GM19438 (cell line): ENCODE data around the gene COX19.
"Not testable (repeated sequence)": the region's sequence is repeated elsewhere in the genome, so short reads cannot be mapped to it uniquely, and the experiment has no call there.

Source experiments
- ATAC-seq: cut with Tn5 transposase; IDR thresholded peaks from one replicate; pipeline ENCODE4 v1.9.1; 2021; ENCODE audit warnings: low read depth; ENCODE audit not compliant: unreplicated experiment

COX19 gene

DNA sequence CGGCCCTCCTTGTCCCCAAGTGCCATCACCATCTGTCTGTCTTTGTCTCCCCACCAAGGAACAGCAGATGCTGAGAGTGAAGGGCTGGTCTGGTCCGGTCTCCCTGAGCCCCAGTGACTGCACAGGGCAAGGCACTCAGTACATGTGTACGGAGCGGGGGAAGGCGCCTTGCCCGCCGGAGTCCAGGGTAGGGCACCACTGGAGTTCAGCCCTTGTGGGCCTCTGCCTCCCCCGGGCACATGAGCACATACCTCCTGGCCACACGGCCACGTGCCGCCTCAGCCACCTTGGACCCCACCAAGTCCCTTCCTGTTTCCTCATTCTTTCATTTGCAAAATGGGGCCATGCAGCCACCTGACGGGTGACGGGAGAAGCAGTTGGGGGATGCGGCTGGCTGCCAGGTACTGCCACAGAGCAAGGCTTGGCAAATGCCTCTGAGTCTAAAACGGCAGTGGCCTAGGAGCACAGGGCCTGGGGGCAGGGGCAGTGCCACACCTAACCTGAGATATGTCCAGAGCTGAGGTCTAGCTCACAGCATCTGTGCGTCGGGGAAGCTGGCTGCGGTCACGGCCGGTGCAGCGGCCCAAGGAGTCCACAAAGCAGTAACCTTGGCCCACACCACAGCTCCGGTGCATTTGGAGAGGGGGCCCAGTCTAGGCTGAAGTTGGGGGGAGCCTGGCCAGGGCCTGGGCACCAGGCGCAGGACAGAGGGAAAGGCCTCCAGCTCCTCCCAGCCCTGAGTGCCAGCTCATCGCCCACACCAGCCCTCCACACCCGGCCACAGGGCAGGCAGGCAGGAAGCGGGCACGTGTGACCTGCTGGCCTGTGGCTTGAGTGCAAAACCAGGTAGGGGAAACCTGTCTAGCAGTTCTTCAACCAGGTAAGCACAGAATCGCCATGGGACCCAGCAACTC, 26.1 kb downstream of the COX19 start:
- ATAC-seq, result no peak

DNA sequence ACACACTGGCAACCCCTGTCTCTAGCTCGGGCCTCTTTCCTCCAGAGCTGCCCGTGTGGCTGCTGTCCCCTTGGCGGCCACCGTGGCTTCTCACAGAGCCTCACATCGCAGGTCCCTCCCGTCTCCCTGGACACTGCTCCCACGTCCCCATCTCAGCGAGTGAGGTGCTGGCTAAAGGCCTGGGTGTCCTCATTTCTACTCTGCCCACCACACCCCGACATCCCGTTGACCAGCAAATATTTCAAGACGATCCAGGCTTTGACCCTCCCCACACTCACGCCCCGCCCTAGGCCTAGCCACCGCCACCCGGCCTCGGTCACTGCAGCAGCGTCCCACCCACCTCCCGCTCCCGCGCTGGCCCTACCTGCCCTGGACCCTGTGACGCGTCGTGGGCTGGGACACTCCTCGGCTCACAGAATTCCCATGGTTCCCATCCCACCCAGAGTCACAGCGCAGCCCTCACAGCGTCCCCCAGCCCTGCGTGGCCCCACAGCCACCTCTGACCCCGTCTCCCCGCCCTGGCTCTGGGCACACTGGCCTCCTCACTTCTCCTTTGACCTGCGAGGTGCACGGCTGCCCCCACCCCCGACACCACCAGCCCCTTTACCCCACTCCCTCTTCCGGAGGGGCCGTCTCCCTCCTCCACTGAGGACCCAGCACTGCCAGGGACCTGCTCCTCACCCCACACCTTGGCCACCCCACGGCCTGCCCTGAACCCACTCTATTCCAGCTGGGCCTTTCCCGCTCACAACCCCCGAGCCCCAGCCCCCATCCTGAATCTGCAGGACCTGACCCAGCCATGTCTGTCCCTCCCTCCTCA, 27.7 kb downstream of the COX19 start:
- ATAC-seq, result no peak

DNA sequence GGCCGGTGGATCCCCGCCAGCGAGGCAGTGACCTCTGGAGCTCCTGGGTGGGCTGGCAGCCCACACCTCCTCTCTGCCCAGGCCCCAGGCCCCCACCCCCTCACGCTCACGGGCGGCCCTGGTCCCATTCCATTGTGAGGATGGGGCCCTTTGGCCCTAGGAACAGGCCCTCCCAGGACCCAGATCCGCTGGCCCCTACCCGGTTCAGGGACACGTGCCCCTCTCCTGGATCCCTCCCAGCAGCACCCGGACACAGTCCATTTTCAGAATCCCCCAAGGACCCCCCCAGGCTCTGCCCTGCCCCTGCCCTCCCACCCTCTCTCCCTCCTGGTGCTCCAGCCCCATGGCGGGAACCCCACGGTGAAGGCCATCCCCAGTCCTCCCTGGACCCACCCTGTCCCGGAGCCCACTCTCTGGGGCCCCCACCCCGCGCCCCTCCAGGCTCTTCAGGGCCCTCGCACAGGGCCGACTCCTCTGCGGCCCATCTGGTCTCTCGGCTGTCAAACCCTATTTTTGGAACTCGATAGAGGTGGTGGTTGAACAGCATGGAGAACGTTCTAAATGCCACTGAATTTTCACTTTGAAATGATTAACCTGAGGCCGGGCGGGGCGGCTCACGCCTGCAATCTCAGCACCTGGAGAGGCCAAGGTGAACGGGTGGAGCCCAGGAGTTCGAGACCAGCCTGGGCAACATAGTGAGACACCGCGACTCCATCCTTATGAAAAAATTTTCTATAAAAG, 28.9 kb downstream of the COX19 start:
- ATAC-seq, result no peak

DNA sequence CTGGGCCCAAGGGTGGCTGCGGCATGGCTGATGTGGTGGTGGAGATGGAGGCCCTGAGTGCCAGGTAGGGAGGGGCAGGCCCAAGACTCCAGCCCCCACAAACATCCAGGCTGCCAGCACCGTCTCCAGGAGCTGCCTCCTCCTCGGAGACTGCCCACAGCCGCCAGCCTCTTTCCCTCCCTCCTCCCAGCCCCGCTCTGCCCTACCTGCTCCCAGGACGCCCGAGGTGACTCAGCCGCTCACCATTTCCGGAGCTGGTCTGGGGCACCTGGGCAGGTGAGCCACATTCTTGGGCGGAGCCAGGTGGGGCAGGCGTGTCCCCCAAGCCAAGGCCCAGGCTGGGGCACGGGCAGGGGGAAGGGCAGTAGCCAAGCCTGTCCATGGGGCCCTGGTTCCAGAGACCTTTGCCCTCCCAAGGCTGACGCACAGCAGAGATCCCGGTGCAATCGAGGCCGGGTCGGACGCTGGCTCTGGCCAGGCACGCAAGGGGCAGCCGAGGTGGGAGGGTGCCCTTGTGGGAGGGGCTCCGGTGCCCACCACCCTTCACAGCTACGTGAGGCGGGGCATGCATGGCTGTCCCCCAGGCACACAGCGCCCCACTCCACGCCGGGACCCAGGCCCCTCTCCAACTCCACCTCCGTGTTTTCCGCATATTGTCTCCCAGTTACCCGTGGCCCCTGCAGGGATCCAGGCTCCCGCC, 29.6 kb downstream of the COX19 start:
- ATAC-seq, result no peak

DNA sequence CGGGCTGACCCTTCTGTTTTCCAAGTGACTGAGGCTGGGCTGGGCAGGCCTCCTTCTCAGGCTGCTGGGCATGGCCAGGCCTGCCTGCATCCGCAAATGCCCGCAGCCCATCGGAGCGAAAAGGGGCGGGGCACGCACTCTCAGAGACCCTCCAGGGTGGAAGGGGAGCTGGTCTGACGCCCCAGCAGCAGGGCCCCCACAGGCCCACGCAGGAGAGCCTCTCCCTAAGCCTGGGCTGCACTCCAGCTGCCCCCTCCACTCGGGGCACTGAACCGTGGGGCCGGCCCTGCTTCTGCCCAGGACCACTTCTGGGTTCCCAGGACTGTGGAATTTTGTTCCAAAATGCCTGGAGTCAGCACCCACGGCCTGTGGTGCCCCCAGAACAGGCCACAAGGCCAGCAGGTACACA, 30.2 kb downstream of the COX19 start:
- ATAC-seq, result no peak

DNA sequence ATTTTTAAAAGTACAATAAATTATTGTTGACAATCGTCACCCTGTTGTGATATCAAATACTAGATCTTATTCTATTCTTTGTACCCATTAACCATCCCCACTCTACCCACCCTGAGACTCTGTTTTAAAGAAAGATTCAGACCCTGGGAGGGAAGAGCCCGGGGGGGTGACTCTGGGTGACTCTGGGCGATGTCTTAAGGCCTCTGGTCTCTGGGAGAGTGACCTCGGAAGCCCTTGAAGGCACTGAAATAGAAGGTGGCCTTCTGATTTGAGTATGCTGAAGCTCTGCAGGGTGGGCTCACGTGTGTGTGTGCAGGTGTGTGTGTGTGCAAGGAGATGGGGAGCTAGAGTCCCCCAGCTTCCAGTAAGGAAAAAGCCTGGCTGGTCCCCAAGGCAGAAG, 30.6 kb downstream of the COX19 start:
- ATAC-seq, result no peak

DNA sequence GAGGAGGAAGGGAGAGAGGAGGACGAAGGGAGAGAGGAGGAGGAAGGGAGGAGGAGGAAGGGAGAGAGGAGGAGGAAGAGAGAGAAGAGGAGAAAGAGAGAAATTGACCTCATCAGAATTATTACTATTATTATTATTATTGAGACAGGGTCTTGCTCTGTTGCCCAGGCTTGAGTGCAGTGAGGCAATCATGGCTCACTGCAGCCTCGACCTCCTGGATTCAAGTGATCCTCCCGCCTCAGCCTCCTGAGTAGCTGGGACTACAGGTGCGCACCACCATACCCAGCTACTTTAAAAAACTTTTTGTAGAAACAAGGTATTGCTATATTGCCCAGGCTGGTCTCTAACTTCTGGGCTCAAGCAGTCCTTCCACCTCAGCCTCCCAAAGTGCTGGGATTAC, 31.6 kb downstream of the COX19 start:
- not testable (repeated sequence) for ATAC-seq

DNA sequence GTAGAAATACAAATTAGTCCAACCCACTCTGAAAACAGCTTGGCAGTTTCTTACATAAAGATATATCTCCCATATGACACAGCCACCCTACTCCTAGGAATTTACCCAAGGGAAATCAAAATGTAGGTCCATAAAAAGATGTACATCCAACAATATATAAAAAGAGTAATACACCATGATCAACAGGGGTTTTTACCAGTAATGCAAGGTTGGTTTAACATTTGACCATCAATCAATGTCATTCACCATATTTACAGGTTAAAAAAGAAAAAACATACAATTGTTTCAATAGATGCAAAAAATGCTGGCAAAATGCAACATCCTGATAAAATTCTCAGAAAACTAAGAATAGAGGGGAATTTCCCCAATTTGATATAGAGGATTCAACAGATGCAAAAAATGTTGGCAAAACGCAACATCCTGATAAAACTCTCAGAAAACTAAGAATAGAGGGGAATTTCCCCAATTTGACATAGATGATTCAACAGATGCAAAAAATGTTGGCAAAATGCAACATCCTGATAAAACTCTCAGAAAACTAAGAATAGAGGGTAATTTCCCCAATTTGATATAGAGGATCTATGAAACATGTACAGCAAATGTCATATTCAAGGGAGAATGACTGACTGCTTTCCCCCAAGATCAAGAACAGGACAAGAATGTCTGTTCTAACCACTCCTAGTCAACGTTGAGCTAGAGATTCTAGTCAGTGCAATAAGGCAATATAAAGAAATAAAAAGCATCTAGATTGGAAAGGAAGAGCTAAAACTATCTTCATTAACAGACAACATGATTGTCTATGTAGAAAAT, 34.5 kb downstream of the COX19 start:
- ATAC-seq, result no peak

DNA sequence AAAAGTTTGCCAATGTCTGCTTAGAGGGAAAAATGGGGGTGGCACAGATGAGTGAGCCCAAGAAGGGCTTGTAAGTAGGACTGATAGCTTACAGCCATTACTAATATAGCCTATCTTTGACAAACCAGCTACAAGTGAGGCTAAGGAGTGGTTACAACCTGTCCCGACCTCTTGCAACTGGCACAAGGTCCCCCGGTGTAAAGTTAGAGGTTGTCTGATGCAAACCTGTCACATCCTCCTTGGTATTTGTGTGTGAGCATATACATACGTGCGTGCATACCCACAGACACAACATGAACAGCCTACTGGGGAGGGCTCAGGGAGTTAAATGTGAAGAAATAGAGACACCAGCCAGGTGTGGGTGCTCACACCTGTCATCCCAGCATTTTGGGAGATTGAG, 35.5 kb downstream of the COX19 start:
- ATAC-seq, result no peak

DNA sequence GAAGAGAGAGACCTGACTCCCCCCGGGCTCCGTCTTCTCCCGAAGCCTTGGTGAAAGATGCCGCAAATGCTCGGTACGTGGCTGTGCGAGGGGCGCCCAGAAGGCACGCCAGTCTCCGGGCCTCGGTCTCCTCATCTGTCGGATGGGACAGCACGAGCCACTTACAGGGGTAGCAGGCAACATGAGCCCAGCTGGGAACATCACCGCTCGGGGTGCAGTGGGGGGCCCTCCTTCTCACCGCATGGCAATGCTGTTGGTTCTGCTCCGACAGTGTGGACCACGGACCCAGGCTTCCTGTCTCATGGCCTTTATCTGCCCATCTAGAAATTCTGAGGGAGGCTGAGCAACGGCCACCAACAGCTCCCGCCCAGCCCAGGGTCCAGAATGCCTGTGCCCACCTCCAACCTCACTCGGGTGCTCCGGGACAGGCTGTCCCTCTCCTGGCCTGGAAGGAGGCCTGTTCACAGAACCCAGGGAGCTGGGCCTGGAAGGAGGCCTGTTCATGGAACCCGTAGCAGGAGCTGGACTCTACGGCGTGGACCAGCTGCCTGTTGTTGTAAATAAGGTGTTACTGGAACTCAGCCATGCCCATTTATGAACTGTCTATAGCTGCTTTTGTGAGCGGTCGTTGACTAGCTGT, 36.7 kb downstream of the COX19 start:
- ATAC-seq, result no peak

DNA sequence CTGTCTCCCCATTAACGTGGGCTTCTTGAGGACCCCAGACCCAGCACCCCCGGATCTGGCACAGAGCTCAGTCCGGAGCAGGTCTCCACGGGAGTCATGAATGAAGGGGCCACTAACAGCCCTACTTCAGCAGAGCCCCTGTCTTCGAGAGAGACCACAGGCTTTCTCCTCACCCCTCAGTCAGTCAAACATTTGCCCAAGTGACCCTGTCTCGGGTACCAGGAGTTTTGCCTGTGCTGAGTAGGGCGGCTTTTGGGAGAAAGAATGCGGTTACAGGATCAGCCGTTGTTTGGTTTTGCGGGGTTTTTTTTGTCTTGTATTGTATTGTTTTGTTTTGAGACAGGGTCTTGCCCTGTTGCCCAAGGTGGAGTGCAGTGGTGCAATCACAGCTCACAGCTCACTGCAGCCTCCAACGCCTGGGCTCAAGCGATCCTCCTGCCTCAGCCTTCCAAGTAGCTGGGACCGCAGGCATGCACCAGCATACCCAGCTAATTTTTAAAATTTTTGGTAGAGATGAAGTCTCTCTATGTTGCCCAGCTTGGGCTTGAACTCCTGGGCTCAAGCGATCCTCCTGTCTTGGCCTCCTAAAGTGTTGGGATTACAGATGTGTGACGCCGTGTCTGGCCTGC, 37.4 kb downstream of the COX19 start:
- no peak for ATAC-seq

DNA sequence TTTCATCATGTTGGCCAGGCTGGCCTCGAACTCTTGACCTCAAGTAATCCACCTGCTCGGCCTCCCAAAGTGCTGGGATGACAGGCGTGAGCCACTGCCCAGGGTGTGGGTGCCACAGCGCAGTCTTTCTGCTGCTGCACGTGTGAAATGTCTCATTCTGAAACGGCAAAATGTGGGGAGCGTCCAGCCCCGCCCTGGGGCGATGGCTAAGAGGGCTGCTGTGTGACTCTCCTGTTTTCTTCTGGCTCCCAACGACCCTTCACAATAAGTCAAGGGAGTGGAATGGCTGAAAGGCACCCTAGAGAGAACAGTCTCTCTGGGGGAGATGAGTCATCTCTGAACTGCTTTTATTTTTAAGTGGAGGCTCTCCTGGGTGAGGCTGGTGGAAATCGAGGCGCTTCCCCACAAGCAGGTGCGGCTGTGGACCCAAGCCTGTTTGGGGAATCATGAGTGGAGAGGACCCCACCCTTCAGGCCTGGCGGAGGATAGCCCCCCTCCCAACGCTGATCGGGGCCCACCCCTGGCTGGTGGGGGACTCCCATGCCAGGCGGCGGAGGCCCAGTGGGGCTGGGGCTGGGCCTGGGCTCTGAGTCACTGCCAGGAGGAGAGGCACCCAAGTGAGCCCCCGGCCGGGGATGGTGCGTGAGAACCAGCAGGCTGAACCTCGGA, 38.8 kb downstream of the COX19 start:
- ATAC-seq, result peak; percentile 81

DNA sequence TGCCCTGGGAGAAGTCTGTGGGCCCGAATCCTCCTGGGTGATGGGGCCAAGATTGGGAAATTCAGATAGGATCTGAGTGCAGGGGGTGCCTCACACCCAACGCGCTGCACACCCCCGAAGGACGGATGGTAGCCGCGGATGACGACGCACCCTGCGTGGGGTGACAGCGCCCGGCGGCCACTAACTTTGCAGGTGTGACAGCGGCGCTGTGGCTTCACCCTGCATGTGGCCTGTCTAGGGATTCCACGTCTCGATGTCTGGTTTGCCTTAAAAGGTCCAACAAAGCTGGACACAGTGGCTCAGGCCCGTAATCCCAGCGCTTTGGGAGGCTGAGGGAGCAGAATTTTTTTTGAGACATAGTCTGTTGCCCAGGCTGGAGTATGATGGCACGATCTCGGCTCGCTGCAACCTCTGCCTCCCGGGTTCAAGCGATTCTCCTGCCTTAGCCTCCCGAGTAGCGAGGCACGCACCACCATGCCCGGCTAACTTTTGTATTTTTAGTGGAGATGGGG, 39.4 kb downstream of the COX19 start:
- no peak for ATAC-seq

DNA sequence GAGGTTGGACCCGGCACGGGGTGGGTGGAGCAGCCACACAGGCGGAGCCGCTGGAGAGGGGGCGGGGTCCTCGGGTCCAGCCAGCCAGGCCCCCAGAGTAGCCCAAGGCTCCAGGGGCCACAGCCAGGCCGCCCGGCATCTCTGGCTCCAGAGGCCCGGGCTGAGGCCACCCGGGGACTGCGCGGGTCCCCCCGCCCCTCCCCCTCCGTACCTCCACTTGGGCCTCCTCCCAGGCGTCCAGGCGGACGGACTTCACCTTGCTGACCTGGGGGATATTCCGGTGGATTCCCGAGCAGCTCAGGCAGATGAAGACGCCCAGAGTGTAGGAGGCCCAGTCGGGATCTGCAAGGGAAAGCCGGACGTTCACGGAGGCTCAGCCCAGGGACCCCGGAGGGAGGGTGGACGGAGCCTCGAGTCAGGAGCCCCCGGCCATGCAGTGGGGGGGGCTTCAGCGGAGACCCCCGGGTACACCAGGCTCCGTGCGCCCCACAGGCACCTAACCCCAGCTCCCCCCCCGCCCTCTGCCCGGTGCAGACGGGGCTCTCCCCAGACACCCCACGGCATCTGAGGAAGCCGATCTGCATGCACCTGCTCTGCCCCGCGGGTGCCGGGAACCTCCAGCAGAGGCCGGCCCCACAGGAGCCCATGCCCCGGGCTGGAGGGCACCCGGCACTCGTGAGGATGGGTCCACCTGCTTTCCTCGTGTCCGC, 40.0 kb downstream of the COX19 start:
- ATAC-seq, result no peak

DNA sequence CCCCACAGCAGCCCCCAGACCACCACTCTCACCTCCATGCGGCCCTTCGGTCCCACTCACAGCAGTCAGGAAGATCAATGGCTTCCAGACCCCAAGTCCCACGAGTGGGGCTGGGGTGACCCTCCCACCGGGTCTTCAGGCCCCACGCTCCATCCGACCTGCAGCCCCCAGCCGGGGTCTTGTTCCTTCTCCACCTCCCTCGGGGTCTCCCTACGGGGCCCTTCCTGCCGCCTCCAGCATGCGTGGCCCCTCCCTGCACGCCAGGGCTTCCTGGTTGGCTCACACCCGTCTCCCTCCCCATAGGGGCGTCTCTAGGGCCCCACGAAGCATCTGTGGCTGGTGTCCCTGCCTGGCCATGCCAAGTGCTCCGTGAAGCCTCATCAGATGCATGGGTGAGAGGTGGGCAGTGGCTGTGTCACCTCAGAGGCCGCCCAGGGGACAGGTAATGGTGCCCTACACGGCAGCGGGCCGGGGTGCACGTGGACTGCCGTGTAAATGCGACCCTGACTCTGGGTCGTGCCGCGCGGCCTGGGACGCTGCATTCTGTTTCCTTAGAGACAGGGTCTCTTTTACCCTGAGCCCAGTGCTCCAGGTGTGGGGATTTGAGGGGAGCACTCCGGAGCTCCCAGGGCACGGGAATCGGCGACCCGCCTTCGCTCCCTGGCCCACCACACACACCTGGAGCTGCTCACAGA, 40.7 kb downstream of the COX19 start:
- ATAC-seq, result no peak

DNA sequence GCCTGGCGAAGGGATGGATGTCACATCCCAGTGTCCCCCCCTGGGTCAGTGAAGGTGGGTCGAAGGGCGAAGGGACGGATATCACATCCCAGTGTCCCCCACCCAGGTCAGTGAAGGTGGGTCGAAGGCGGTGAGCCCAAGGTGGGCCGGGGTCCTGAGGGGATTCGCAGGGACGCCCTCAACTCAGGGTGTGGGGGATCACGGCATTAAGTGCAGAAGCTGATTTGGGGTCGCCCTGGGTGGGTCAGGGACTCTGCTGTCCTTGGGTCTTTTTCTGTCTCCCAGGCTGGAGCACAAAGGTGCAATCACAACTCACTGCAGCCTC, 42.7 kb downstream of the COX19 start:
- no peak for ATAC-seq
